ENCODE data around the gene ELK1.

DNA sequence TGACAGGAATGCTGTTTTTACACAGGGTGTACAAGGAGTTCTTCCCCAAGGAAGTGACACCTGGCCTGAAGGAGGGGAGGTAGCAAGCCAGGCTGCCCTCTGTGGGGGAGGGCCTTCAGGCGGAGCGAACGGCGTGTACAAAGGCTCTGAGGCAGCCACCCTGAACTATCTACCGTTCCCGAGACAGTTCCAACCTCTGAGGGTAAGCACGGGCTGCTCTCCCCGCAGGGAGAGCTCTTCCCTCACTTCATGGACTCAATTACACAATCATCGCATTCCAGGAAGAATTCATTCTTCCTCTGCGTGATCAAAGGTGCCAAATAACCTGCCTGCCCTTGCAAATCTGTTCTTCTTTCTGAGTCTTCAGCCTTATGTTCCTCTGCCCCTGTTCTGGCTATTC is 4.8 kb downstream of the ELK1 start:
- TF ChIP-seq CTCF (conservative IDR thresholded peaks at IDR 0.05; ENCODE audit: low read depth, low read length) (no peak), EZH2 (IDR thresholded peaks at IDR 0.05; ENCODE audit: borderline replicate concordance, low read depth, low read length, poor library complexity, severe bottlenecking) (no peak)

Measured in A673 (cell line).